ENCODE results near the gene PPM1B.

GRCh38 chr2:44200011-44200410 is 31.3 kb downstream of the PPM1B start:
- TF ChIP-seq CTCF (IDR thresholded peaks at IDR 0.05; ENCODE audit: extremely low read depth in 1 of 2, insufficient read depth in 1 of 2, low read depth in 1 of 2, low read length in 2 of 2) (no peak), POLR2AphosphoS5 (IDR thresholded peaks at IDR 0.05; ENCODE audit: insufficient read depth, low read depth, low read length) (no peak), EZH2 (IDR thresholded peaks at IDR 0.05; ENCODE audit: borderline replicate concordance, low read depth, low read length, severe bottlenecking) (no peak), JUN (IDR thresholded peaks at IDR 0.05; ENCODE audit: borderline replicate concordance, insufficient read depth, insufficient read length, low read depth) (no peak), MYC (IDR thresholded peaks at IDR 0.05; ENCODE audit: low read depth, low read length) (no peak)

Data from endothelial cell of umbilical vein (primary cell).